ENCODE measurements around the gene NFAM1. TPM values are rescaled to one million over a fixed set of nuclear protein-coding genes. Genes with fewer than 3 reads are reported as not detected.
A peak's percentile ranks its signal among the peaks of the same experiment; 100 is the strongest.

NFAM1 gene
- total RNA-seq, 2 donors from 2014 or later, result 0.64 to 2.1 TPM

- peak; percentile 48 for DNase-seq
- Histone ChIP-seq H3K27ac (no peak overlapping the region), H3K9me3 (no peaks in the 10 kb centered on the region), H3K27me3 (no peaks in the 10 kb centered on the region), H3K9ac (ENCODE audit: low read depth in 2 of 2, low read length in 2 of 2) (peak overlapping the region; percentile 73 to 88), H3K36me3 (no peaks in the 10 kb centered on the region), H3K4me1 (no peaks in the 10 kb centered on the region), H3K4me3 (peak overlapping the region; percentile 55)
- intact Hi-C loops (cut with DNase I), result loop anchor here (5.0 kb wide), 1 partner anchor 51 kb away; no protein-coding TSS in a partner anchor
- TF ChIP-seq, protein P1, sequence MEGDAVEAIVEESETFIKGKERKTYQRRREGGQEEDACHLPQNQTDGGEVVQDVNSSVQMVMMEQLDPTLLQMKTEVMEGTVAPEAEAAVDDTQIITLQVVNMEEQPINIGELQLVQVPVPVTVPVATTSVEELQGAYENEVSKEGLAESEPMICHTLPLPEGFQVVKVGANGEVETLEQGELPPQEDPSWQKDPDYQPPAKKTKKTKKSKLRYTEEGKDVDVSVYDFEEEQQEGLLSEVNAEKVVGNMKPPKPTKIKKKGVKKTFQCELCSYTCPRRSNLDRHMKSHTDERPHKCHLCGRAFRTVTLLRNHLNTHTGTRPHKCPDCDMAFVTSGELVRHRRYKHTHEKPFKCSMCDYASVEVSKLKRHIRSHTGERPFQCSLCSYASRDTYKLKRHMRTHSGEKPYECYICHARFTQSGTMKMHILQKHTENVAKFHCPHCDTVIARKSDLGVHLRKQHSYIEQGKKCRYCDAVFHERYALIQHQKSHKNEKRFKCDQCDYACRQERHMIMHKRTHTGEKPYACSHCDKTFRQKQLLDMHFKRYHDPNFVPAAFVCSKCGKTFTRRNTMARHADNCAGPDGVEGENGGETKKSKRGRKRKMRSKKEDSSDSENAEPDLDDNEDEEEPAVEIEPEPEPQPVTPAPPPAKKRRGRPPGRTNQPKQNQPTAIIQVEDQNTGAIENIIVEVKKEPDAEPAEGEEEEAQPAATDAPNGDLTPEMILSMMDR (IDR thresholded peaks at IDR 0.05), result no peak
Measured at GRCh38 chr22:42367980-42368378, 64.2 kb downstream of the NFAM1 start.

DNA sequence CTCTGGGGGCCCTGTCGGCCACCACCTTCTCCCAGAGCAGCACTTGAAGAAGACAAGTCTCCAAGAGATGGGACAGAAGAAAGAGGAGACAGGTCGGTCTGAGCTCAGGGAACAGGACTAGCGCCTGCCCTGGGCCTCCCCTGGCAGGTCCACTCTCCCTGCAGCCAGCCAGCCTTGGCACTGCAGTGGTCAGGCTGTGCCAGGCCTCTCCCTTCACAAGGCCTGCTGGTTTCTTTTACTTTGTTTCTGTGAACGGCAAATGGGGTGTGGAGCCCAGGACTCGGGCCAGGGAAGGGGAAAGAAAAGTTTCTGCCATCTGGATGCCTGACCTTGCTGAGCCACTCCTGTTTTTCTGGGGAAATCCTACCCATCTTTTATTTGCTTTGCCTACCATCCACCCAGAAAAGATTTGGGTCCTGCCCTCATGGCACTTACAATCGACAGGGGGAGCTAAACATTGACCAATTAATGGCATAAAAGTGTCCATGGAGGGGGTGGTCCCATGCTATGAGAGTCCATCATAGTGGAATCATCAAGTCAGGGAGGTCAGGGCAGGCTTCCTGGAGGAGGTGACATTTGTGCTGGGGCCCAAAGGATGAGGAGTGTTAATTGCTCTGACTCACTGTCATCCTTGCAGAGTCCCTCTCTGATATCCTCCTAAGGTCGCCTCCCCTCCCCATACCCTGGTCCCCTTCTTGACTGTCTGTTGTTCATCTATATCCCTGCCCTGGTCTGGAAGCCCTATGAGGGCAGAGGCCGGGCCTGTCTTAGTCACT is 65.2 kb downstream of the NFAM1 start:
- H3K4me3 ChIP-seq, result no peak overlapping the region
- DNase-seq, result no peak
- no peaks in the 10 kb centered on the region for H3K9me3 ChIP-seq
- H3K4me1 ChIP-seq, result no peaks in the 10 kb centered on the region
- H3K9ac ChIP-seq (ENCODE audit: low read depth in 2 of 2, low read length in 2 of 2), result peak overlapping the region in 1 of 2 donors; percentile 12
- TF ChIP-seq, protein P1 (IDR thresholded peaks at IDR 0.05), result no peak
- H3K27ac ChIP-seq, result no peak overlapping the region
- H3K36me3 ChIP-seq, result no peaks in the 10 kb centered on the region
- no peaks in the 10 kb centered on the region for H3K27me3 ChIP-seq
- intact Hi-C loops (cut with DNase I), result loop anchor here (5.0 kb wide), 1 partner anchor 50 kb away; no protein-coding TSS in a partner anchor

DNA sequence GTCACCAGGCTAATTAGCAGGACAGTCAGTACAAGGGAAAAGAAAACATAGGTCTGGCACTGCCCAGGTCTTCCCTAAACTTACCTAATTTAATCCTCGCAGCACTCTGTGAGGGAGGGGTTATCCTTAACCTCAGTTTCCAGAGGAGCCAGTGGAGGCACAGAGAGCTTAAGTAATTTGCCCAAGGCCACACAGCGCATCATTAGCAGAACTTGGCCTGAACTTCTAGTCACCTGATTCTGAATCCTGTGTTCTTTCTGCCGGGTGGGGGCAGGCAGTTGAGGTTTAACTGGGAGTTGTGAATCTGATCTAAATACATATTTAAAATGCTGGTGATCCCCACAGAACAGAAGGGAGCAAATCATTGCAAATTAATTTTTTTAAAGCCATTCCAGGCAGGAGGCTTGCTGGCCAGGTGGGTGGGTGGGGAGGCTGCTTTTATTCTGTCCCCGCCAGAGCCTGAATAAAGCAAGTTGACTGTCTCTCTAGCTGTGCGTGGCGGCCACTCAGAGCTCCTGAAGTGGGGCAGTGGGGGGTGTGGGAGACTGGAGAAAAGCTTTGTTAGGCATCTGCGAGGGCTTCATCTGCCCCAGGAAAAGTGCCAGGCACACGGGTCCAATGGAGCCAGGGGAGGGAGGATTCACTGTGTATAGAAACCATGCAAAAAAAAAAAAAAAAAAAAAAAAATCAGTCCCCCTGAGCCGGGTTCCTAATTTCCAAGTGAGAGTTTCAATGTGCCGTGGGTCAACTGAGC is 66.1 kb downstream of the NFAM1 start:
- DNase-seq, result no peak
- no peaks in the 10 kb centered on the region for H3K4me1 ChIP-seq
- TF ChIP-seq, protein P1 (IDR thresholded peaks at IDR 0.05), result no peak
- H3K27ac ChIP-seq, result no peak overlapping the region
- H3K9me3 ChIP-seq, result no peaks in the 10 kb centered on the region
- no peak overlapping the region for H3K4me3 ChIP-seq
- intact Hi-C loops (cut with DNase I), result loop anchor here (5.0 kb wide), 1 partner anchor 49 kb away; no protein-coding TSS in a partner anchor
- H3K9ac ChIP-seq (ENCODE audit: low read depth in 2 of 2, low read length in 2 of 2), result no peak overlapping the region
- no peaks in the 10 kb centered on the region for H3K27me3 ChIP-seq
- no peaks in the 10 kb centered on the region for H3K36me3 ChIP-seq

DNA sequence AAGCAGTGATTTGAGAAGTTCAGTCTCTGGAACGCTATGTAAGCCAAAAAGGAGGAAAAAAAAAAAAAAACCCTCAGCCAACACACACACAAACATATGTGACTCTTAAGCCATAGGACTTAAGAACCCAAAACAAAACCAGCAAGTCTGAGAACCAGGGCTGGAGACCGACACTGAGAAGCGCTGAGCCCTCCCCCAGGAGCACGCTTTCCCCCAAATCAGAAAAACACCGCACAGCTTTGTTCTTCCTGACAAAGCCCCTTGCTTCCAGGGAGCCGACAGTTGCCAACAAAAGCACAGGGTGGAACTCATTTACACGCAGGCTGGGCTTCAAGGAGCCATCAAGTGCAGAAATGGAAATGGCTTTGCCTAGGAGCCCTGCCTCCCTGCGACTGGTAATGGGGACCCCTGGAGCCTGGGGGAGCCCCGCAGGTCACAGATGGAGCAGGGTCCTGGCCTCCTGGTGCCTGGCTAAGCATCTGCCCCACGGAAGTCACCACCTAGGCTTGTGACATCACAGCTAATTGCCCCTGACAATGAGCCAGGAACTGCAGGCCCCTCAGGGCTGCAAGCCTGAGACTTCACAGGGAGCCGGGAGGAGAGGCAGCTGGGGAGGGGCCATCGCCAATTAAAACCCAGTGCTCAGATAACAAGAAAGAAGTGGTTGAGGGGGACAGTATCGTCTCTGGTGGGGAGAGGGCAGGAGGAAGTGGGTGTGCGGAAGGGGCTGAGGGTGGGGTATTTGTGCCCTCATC is 66.9 kb downstream of the NFAM1 start:
- Histone ChIP-seq H3K4me3 (no peak overlapping the region), H3K27me3 (no peaks in the 10 kb centered on the region), H3K36me3 (no peaks in the 10 kb centered on the region), H3K4me1 (no peaks in the 10 kb centered on the region), H3K9ac (ENCODE audit: low read depth in 2 of 2, low read length in 2 of 2) (peak overlapping the region in 1 of 2 donors; percentile 33), H3K9me3 (no peaks in the 10 kb centered on the region), H3K27ac (no peak overlapping the region)
- no peak for DNase-seq
- intact Hi-C loops (cut with DNase I), result loop anchor here (5.0 kb wide), 1 partner anchor 48 kb away; no protein-coding TSS in a partner anchor
- TF ChIP-seq, protein P1 (IDR thresholded peaks at IDR 0.05), result no peak

DNA sequence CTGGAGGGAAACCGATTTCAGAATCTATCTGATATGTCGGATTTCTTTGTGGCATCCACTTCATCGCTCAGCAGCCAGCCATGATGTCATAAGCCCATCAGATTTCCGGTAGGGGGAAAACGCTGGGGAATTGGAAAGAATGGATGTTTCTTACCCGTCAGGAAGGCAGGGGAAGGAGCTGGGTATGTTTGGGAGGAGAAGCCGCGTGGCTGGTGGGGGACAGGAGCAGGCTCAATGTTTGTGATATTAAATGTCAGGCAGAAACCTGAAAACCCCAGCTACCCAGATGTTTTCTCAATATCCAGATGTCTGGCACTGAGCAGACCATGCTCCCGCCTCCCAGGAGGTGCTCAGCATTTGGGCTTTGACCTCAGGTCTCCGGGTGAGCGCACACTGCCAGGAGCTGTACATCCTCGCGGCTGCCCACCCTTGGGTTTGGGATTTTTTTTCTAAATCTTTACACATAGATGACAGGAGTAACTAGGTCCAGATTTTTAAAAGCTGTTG is 67.5 kb downstream of the NFAM1 start:
- Histone ChIP-seq H3K4me1 (no peaks in the 10 kb centered on the region), H3K4me3 (no peak overlapping the region), H3K27ac (no peak overlapping the region), H3K9ac (ENCODE audit: low read depth in 2 of 2, low read length in 2 of 2) (no peak overlapping the region), H3K36me3 (no peaks in the 10 kb centered on the region), H3K9me3 (no peaks in the 10 kb centered on the region), H3K27me3 (no peaks in the 10 kb centered on the region)
- intact Hi-C loops (cut with DNase I), result loop anchor here (5.0 kb wide), 1 partner anchor 47 kb away; no protein-coding TSS in a partner anchor
- no peak for DNase-seq
- TF ChIP-seq, protein P1 (IDR thresholded peaks at IDR 0.05), result no peak

Data from colonic mucosa (tissue), 4 donors.